ENCODE measurements around the gene TGM3. TPM values are rescaled to one million over a fixed set of nuclear protein-coding genes. Genes with fewer than 3 reads are reported as not detected.
A peak's percentile ranks its signal among the peaks of the same experiment; 100 is the strongest.

The TGM3 gene
- total RNA-seq, 4 donors from 2014 or later, result 64.1 to 130 (median 104) TPM

GRCh38 chr20:2293971-2294370 lies 1.8 kb upstream of the TGM3 start:
- 42 to 49% methylated on average over 4 of the region's 4 CpGs for WGBS, 2 donors
- H3K4me3 ChIP-seq (ENCODE audit: low read depth, poor library complexity, severe bottlenecking), result no peak overlapping the region
- TF ChIP-seq, protein P1, sequence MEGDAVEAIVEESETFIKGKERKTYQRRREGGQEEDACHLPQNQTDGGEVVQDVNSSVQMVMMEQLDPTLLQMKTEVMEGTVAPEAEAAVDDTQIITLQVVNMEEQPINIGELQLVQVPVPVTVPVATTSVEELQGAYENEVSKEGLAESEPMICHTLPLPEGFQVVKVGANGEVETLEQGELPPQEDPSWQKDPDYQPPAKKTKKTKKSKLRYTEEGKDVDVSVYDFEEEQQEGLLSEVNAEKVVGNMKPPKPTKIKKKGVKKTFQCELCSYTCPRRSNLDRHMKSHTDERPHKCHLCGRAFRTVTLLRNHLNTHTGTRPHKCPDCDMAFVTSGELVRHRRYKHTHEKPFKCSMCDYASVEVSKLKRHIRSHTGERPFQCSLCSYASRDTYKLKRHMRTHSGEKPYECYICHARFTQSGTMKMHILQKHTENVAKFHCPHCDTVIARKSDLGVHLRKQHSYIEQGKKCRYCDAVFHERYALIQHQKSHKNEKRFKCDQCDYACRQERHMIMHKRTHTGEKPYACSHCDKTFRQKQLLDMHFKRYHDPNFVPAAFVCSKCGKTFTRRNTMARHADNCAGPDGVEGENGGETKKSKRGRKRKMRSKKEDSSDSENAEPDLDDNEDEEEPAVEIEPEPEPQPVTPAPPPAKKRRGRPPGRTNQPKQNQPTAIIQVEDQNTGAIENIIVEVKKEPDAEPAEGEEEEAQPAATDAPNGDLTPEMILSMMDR (IDR thresholded peaks at IDR 0.05), result no peak
- no peak for TF ChIP-seq POLR2A (IDR thresholded peaks at IDR 0.05)
- intact Hi-C loops (cut with DNase I; ENCODE audit: low total_unique reads), result no loop called here
- peak in 1 of 2 donors; percentile 60 for DNase-seq (ENCODE audit: low spot score in 2 of 2)

DNA sequence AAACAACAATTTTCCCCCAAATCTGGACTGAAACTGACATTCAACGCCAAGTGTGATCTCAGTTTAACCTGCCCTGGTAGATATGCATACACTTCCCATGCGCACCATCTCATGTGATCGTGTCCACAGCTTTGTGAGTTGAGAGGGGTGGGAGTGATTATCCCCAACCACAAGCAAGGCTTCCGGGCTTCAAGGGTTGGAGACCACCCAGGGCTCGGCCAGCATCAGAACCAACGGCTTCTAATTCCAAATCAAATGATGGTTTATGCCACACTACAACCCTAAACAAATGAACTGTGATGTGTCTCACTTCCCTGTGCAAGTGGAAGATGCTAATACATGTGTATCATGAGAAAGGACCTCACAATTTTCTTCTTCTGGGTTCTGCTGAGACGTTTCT lies 515 bp upstream of the TGM3 start:
- no peak for TF ChIP-seq POLR2A (IDR thresholded peaks at IDR 0.05)
- TF ChIP-seq, protein P1 (IDR thresholded peaks at IDR 0.05), result no peak
- peak in 1 of 2 donors; percentile 42 for DNase-seq (ENCODE audit: low spot score in 2 of 2)
- H3K4me3 ChIP-seq (ENCODE audit: low read depth, poor library complexity, severe bottlenecking), result no peak overlapping the region
- intact Hi-C loops (cut with DNase I; ENCODE audit: low total_unique reads), result no loop called here
- 65 to 77% methylated on average over 7 of the region's 7 CpGs for WGBS, 2 donors

- TF ChIP-seq, protein P1 (IDR thresholded peaks at IDR 0.05), result no peak
- no peak for TF ChIP-seq POLR2A (IDR thresholded peaks at IDR 0.05)
- intact Hi-C loops (cut with DNase I; ENCODE audit: low total_unique reads), result no loop called here
- no peak overlapping the region for H3K4me3 ChIP-seq (ENCODE audit: low read depth, poor library complexity, severe bottlenecking)
- DNase-seq (ENCODE audit: low spot score in 2 of 2), result no peak
- 52 to 65% methylated on average over 5 of the region's 5 CpGs for WGBS, 2 donors
Measured at GRCh38 chr20:2296524-2297356, 939 bp downstream of the TGM3 start.

- no peak overlapping the region for H3K4me3 ChIP-seq (ENCODE audit: low read depth, poor library complexity, severe bottlenecking)
- 56 to 61% methylated on average over 7 of the region's 7 CpGs for WGBS, 2 donors
- intact Hi-C loops (cut with DNase I; ENCODE audit: low total_unique reads), result no loop called here
- TF ChIP-seq, protein P1 (IDR thresholded peaks at IDR 0.05), result no peak
- no peak for TF ChIP-seq POLR2A (IDR thresholded peaks at IDR 0.05)
- DNase-seq (ENCODE audit: low spot score in 2 of 2), result peak in 1 of 2 donors; percentile 15
Measured at GRCh38 chr20:2297357-2297728, 1.5 kb downstream of the TGM3 start.

GRCh38 chr20:2298116-2298515 lies 2.3 kb downstream of the TGM3 start:
- WGBS, 2 donors, result 92 to 96% methylated on average over 2 of the region's 2 CpGs
- intact Hi-C loops (cut with DNase I; ENCODE audit: low total_unique reads), result no loop called here
- H3K4me3 ChIP-seq (ENCODE audit: low read depth, poor library complexity, severe bottlenecking), result no peak overlapping the region
- TF ChIP-seq, protein P1 (IDR thresholded peaks at IDR 0.05), result no peak
- no peak for TF ChIP-seq POLR2A (IDR thresholded peaks at IDR 0.05)
- peak in 1 of 2 donors; percentile 70 for DNase-seq (ENCODE audit: low spot score in 2 of 2)

Measured in lower leg skin (tissue), 4 donors.